ENCODE measurements around the gene IMMP1L.

The IMMP1L gene

DNA sequence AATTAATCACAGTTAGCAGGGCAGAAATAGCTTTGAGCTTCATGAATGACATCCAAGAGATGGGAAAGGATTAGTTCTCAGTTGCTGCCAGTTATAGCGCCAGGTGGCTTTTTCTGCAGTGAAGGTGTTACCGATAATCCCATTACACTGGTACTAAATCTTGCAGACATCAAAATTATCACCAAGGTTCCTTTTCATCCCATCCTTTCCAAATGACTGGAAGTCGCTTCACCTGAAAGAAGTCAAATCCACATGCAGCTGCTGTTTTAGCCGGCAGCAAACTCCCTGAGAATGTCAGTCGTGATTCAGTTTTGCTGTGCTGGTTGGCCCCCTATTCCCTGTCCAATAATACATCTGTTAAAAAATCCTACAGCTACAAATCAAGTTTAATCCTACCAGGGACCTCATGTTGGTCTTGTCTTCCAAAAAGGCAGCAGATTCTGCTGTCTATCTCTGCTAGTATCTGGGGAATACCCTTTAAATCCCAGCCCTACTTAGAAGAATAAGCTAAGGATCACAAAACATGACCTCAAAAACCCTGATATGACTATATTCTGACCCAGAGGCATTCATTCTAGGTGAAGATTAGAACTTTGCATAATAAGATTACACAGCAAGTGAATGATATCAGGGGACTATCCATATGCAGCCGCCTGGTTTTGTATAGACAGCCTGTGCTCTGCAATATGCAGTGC is 31.7 kb downstream of the IMMP1L start:
- in situ Hi-C loops (cut with MboI; ENCODE audit: low sequenced_read_pairs), result no loop called here

DNA sequence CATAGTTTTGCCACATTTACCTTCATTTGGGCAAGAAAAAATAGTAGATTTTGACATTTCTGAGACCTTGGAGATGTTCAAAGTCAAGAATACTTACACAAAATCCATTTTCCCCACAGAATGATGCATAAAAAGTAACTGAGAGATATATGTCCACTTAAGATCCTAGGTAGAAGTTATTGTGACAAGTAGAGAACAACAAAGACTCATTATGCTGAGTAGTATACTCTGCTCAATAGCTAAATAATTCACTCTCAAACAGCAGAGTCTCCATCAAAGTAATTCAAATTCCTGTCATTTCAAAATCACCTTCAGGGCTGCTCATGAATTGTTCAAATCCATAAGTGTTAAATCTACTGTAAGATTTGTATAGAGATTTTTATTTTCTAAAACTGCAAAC is 35.3 kb downstream of the IMMP1L start:
- in situ Hi-C loops (cut with MboI; ENCODE audit: low sequenced_read_pairs), result no loop called here

DNA sequence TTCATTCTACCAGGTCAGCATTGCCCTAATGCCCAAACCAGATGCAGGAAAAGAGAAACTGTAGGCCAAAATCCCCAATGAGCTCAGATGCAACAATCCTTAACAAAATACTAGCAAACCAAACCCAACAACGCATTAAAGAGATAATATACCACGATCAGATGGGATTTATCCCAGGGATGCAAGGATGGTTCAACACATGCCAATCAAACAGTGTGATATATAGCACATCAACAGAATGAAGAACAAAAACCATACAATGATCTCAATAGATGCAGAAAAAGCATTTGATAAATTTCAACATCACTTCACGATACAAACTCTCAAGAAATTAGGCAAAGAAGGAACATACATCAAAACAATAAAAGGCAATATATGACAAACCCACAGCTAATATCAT is 45.0 kb downstream of the IMMP1L start:
- in situ Hi-C loops (cut with MboI; ENCODE audit: low sequenced_read_pairs), result no loop called here

DNA sequence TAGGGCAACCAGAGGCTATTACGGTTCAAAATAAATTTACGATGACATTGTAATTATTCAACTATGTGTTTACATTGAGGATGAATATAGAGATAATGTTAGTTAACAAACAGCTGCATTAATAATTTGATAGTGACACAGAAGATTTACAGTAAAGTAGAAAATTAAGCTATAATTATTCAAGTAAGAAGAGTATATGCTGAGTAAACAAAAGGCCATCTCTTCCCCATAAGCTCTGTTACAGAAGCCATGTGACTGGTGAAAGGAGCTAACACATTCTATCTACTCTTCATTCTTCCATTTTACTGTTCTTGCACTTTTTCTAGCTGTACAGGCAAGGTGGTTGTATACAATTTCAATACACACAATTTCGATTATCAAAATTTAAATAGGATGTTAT is 54.2 kb downstream of the IMMP1L start:
- in situ Hi-C loops (cut with MboI; ENCODE audit: low sequenced_read_pairs), result no loop called here

DNA sequence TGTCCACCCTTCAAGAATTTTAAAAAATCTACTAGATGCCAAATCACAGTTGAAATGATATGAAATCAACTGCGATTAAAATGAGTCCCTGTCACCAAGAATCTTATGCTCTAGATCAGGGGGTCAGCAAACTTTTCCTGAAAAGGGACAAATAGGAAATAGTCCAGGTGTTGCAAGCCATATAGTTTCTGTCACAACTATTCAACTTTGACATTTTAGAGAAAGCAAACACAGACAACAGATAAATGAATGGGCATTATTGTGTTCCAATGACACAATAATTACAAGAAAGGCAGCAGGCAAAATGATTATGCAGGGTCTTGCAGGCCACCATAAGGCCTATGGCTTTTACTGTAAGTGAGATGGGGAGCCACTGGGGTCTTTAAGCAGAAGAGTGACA is 58.6 kb downstream of the IMMP1L start:
- in situ Hi-C loops (cut with MboI; ENCODE audit: low sequenced_read_pairs), result no loop called here

DNA sequence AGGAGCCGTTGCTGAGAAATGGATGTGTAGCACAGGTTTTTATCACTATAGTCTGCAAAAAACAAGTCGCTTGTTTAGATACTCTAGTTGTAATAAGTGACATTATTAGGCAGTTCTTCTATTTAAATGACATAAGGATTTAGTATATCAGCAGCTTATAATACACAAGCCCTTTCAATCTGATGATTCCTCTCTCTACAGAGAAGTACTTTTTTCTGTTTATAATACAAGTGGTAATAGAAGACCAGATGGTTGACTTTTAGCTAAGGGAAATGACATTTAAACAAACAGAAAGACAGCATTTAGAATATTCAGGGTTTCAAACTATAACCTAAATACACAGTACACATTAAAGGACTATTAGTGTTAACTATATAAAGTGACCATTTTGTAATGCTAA is 60.4 kb downstream of the IMMP1L start:
- in situ Hi-C loops (cut with MboI; ENCODE audit: low sequenced_read_pairs), result no loop called here

DNA sequence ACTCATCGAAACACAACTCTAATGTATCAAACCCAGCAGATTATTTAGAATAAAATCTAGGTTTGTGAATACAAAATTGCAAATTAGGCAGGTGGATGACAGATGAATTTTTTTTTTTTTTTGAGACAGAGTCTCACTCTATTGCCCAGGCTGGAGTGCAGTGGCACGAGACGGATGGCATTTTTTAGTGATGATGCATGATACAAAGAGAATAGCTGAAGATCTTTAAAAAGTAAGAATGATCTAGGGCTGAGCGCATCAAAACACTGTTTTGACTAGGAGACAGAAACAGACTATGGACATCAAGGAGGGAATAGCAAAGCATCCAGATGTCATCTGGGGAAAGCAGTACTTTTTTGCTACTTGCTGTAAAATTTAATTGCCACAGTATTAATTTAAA is 63.8 kb downstream of the IMMP1L start:
- in situ Hi-C loops (cut with MboI; ENCODE audit: low sequenced_read_pairs), result no loop called here

DNA sequence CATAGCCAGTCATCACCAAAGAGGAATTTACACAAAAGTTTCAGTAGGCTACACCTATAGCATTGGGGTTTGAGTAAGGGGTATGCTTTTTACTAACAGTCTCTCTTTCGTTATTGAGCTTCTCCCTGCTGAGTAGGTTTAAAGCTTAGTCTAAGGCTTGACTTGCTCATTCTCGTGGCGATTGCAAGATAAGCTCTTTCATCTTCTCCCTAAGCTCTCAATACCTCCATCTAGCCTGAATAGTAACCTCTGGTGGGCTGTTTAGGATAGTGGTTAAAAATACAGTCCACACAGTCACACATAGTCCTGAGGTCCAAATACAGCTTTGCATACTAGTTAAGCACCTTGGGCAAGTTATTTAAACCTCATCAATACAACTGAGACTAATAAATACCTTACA is 65.6 kb downstream of the IMMP1L start:
- in situ Hi-C loops (cut with MboI; ENCODE audit: low sequenced_read_pairs), result no loop called here

DNA sequence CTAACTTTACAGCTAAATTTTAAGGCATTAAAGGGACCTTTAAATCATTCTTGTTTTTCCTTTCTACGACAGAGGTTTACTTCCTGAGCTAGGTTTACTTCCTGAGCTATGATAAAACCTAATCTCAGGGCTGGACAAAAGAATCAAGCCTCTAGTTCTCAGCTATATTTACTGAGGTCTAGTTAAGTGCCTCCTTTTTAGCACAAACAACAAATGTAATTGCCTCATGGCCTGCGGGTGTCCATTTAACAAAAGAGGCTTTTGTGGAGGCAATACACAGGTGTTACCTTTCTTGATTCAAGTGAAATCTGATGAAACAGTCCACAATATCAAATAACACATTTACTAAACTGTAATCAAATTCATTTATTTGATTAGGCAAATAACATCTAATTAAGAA is 67.3 kb downstream of the IMMP1L start:
- in situ Hi-C loops (cut with MboI; ENCODE audit: low sequenced_read_pairs), result no loop called here

DNA sequence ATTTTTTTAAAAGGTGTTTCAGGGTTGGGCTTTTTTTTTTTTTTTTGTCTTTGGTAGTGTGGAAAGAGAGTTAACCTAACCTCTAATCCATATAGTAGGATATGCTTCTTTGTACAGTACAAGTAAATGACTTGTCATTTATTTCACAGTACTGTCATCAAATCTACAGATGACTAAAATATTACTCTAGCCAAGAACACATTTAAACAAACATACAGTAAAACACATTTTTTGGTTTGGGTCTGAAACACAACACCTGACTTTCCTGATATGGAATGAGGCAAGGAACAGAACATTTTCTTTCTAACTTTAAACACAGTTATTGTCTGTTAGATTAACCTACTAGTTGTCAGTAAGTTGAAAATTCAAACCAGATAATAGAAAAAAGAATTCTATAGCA is 68.1 kb downstream of the IMMP1L start:
- in situ Hi-C loops (cut with MboI; ENCODE audit: low sequenced_read_pairs), result no loop called here

DNA sequence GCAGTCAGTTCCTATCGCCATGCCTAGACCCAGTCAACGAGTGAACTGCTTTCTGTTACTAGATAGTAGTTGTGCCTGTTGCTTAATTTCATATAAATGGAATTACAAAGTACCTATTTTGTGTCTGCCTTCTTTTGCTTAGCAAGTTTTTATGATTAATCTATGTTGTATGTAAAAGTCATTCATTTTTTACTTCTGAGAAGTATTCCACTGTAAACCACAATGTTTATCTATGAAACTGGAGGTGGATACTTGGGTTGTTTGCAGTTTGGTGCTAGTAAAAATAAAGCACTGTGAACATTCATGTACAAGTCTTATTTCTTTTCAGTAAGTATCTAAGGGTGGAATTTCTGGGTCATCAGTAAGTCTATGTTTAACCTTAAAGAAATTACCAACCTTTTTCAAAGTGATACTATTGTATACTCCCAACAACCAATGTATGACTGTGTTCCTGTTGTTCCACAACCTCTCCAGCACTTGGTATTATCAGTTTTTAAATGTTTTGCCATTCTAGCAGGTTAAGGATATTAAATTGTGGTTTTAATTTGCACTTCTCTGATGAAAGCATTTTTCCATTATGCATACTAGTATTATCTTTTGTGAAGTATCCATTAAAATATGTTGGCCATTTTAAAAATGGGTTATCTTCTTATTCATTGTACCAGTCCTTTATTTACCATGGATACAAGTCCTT is 71.5 kb downstream of the IMMP1L start:
- in situ Hi-C loops (cut with MboI; ENCODE audit: low sequenced_read_pairs), result no loop called here

DNA sequence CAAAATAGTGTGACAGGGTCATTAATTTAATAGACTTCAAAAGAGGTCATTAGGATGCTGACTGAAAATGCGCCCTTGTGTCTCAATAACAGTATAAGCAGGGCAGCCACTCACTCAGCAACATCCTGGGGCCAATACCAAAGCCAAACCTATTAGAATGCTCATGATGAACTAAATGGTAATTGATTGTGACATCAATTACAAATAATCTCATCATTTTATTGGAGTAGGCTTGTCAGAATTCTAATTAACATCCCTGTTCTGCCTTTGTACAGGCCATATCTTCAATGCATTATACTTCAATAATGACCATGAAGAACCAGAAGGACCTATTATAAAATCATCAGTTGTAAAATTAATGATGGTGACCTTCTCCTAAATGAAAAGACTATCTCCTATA is 75.6 kb downstream of the IMMP1L start:
- in situ Hi-C loops (cut with MboI; ENCODE audit: low sequenced_read_pairs), result no loop called here

DNA sequence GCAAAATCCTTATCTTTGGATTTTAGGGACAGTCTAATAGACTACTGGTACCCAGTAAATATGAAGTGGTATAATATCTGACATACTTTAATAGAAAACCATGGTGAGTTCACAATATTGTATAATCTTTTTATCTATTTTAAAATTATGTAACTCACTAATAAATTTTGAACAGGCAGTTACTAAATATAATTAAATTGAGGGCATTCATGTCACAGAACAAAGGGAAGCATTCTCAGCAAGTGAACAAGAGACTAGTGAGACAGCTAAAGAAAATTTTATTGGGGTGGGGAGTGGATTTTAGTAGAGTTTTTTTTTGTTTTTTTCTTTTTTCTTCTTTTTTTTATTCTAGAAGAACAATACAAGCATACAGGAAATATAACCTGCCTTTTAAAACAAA is 84.8 kb downstream of the IMMP1L start:
- in situ Hi-C loops (cut with MboI; ENCODE audit: low sequenced_read_pairs), result no loop called here

DNA sequence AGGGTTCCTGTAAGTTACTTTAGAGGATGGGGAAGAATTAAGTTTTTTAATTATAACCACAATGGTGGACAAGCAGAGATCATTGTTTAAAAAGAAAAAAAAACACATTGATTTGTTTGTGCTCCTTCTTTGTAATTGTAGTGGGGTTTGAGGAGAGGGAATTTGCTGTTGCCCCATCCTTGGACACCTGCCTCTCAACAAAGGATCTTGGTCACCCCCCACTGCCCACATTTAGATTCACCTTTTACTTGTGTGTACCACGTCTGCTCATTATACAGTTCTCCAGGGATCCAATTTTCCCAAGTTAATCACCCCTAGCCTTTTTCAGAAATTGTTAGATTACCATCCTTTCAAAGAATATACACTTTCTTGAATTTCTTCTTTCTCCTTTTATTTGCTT is 86.7 kb downstream of the IMMP1L start:
- in situ Hi-C loops (cut with MboI; ENCODE audit: low sequenced_read_pairs), result no loop called here

DNA sequence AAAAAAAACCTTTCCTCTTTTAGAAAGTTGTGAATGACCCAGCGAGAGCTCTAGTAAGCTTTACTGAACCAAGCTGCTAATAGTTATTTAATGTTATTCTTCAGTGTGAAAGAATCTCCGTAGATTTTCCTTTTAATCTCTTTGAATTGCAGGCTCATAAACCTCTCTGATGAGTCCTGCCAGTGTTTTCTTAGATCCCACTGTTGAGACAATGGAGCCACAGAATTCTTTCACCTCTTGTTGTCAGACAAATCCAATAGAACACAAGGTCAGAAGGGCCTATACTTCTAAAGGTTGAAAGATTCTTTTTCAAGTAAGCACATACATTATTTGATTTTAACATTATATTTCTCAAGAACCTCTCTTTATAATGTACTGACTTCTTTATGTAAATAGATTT is 87.6 kb downstream of the IMMP1L start:
- in situ Hi-C loops (cut with MboI; ENCODE audit: low sequenced_read_pairs), result no loop called here

DNA sequence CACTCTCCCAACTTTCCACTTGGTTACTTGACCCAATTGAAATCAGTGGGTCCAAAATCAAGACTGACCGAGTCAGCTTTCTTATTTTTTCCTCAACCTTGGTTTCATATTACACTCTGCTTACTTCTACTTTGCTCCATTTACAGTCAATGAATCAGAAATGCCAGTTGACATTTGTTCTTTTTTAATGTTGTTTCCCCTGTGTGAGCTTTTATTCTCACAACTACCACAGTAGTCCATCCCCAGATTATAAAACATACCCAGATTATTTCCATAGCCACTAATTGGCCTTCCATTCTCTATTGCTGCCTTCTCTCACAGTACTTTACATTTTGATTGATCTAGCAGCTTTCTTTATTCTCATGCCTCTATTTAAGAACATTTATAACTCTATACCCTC is 89.8 kb downstream of the IMMP1L start:
- in situ Hi-C loops (cut with MboI; ENCODE audit: low sequenced_read_pairs), result no loop called here

DNA sequence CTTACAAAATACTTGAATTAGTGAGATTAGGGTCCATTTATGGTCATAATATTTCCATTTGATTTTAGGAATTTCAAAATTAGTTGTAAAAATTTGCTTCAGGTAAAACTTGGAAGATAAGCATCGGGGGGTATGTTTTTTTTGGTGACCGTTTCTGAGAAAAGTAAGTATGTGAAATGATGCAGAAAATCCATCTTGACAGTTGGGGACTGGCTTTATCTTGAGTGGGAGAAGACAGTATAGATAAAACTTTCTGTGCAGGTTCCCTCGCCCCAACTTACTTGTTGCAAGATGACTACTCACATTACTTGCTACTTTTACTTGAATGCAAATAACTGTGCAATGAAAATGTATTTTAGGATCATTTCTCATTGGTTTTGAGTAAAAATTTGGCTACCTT is 90.3 kb downstream of the IMMP1L start:
- in situ Hi-C loops (cut with MboI; ENCODE audit: low sequenced_read_pairs), result no loop called here

DNA sequence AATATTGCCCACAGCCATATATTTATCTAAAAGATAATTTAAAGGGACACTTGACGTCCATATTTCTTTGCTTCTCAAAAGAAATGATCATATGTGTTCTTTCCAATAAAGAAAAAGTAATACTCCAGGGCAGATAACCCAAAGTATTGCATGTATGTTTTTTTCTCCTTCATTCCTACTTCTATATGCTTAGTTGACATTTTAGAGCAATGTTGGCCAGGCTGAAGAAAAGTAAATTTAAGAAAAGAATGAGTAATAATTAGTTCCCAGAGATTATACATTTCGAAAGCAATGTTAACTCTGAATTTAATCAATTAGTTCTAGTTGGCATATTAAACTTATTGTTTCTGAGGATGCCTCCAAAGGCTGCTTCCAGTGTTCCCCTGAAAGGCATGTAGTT is 91.6 kb downstream of the IMMP1L start:
- in situ Hi-C loops (cut with MboI; ENCODE audit: low sequenced_read_pairs), result no loop called here

DNA sequence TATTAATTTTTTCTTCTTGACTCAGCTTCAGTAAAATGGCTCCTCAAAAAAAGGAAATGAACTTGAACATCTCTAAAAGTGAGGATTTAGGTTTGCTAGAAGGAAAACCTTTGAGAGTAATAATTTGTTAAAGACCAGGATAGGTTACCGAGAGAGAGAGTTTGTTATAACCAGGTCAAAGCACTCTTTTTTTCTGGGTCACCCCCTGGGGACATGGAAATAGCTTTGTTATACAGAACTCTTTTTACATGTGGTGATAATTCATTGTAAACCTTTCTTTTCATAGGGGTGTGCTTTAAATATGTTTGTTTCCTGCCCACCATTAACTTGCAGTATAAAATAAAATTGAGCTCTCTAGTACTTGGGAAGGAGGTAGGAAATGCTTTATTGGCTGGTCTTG is 92.1 kb downstream of the IMMP1L start:
- in situ Hi-C loops (cut with MboI; ENCODE audit: low sequenced_read_pairs), result no loop called here

DNA sequence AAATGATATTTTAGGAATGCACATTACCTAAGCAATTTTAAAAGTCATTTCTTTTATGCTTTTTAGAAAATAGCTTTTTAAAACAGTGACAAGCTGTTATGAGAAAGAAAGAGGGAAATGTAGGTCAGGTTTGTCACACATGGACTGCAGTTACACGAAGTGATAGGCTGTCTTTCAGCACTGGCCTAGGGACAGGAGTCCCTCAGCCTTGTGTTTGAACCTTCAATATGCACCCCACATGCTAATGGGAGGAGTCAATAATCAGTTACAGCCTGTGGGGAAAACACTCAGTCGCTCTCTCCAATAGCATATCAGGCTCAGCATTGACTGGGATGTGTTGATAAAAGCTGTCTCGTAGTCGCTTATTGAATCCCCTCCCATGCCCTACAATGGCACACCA is 94.0 kb downstream of the IMMP1L start:
- in situ Hi-C loops (cut with MboI; ENCODE audit: low sequenced_read_pairs), result no loop called here

DNA sequence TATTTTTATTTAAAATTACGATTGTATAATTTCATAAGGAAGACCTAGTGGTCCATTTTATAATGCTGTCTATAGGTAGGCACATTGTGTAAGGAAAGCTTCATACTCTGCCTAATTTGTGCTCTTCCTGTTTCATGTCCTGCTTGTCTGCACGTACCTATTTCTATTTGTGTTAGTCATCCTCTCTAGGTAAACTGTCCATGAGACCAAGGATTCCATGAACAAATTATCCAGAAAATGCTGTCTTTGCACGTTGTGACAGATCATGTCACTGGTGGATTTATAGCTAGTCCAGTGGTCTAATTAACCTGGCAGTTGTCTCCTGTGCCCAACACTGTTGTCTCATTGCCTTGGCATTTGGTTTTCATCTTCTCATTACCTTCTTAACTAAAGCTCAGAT is 95.1 kb downstream of the IMMP1L start:
- in situ Hi-C loops (cut with MboI; ENCODE audit: low sequenced_read_pairs), result no loop called here

DNA sequence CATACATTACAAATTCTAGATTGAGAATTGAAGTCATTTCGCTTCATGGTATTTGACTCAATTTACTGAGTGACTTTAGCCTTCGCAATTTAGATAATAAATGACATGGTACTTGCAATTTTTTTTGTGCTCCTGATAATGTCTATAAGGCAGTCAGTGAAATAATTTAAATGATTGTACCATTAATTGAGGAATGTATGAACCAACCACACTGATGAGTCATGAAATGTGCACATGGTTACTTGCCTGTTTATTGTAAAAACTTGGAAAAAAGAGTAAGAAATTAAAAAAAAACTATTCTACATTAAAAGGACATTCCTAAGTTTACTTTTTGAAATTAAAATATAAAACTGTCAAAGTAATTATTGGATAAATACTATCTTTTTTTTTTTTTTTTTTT is 96.5 kb downstream of the IMMP1L start:
- in situ Hi-C loops (cut with MboI; ENCODE audit: low sequenced_read_pairs), result no loop called here

DNA sequence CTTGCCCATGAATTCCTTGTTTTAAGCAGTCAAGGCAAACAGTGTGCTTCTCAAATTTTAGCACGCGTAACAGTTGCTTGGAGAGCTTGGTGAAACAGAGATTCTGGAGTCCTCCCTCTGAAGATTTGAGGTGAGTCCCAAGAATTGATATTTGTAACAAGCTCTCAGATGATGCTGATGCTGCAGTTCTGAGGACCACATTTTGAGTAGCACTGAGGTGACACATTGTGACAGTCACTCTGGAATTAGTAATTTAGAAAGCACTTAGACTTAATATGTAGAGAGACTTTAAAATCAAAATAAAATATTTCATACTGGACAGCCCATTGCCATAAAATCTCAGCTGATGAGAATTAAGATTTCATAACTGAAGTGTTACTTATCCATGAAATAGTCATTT is 101.2 kb downstream of the IMMP1L start:
- in situ Hi-C loops (cut with MboI; ENCODE audit: low sequenced_read_pairs), result no loop called here
